Endothelial cell (in vitro differentiated cells): ENCODE data around the gene FHIP2A. TPM values are rescaled to one million over a fixed set of nuclear protein-coding genes. Genes with fewer than 3 reads are reported as not detected.
"Not testable (repeated sequence)": the region's sequence is repeated elsewhere in the genome, so short reads cannot be mapped to it uniquely, and the experiment has no call there.

Source experiments
- DNase-seq: peaks from one replicate; pipeline ENCODE4 v3.0.0; 2021; ENCODE audit warnings: low spot score
- H3K27ac Mint-ChIP-seq: one replicate; pipeline ENCODE4 v1.8.0; 2021; ENCODE audit warnings: mixed read lengths, inconsistent platforms; ENCODE audit not compliant: unreplicated experiment
- H3K27me3 Mint-ChIP-seq: one replicate; pipeline ENCODE4 v1.8.0; 2021; ENCODE audit warnings: mild to moderate bottlenecking, moderate library complexity, mixed read lengths, inconsistent platforms; ENCODE audit not compliant: unreplicated experiment
- H3K36me3 Mint-ChIP-seq: one replicate; pipeline ENCODE4 v1.8.0; 2021; ENCODE audit warnings: mild to moderate bottlenecking, low read depth, mixed read lengths, inconsistent platforms; ENCODE audit not compliant: unreplicated experiment
- H3K4me1 Mint-ChIP-seq: one replicate; pipeline ENCODE4 v1.8.0; 2021; ENCODE audit warnings: mild to moderate bottlenecking, mixed read lengths, inconsistent platforms; ENCODE audit not compliant: unreplicated experiment
- H3K4me3 Mint-ChIP-seq: one replicate; pipeline ENCODE4 v1.8.0; 2021; ENCODE audit warnings: mild to moderate bottlenecking, mixed read lengths, inconsistent platforms; ENCODE audit not compliant: unreplicated experiment
- H3K9me3 Mint-ChIP-seq: one replicate; pipeline ENCODE4 v1.8.0; 2021; ENCODE audit warnings: mixed read lengths, inconsistent platforms; ENCODE audit not compliant: unreplicated experiment
- total RNA-seq: library from RNA; stranded (reverse); fragmentation: NEBNext Ultra II Directional; extraction: Animal tissue kit (Norgen Biotek cat#: 25700); gene quantifications from one replicate; pipeline ENCODE4 v1.2.1, GENCODE V29; 2021; ENCODE audit not compliant: unreplicated experiment
- TF ChIP-seq, protein P1 (sequence below): fragments of 200-600 bp; sonication (generic); IDR thresholded peaks from one replicate; pipeline ENCODE4 v1.5.0; 2021; ENCODE audit warnings: antibody characterized with exemption; ENCODE audit not compliant: unreplicated experiment

FHIP2A gene
- total RNA-seq, 1 donor from 2014 or later, result 50.1 TPM

DNA sequence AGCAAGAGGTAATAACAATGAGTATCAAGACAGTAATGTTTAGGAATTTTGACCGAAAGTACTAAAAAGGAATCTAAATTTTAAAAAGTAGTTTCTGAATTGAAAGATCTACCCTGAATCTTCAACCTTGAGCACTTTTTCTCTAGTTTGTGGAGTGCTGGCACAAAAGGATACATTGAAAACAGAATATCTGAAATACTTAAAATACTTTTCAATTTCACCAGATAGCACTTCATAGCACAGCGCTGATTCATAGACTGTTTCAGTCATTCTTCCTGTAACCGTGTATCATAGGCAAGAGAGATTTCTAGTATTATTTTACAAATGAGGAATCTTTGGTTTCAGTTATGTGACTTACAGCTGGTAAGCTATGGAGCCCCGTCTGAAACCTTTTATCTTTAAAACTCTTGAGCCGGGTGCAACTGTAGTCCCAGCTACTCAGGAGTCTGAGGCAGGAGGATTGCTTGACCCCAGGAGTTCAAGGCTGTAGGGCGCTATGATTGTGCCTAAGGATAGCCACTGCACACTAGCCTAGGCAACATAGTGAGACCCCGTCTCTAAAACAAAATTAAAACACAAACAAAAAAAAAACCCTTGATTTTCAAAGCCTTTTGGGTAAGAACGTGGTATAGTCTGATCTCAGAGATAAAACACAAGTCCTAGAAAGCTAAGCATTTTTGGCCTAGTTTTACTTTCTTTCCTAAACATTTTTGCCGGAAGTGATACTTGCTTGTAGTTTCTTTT lies 35.1 kb downstream of the FHIP2A start:
- Mint-ChIP-seq H3K36me3 (peaks cover 15% of the 10 kb centered on the region), H3K4me3 (no peak overlapping the region), H3K4me1 (no peaks in the 10 kb centered on the region), H3K27me3 (no peaks in the 10 kb centered on the region), H3K9me3 (no peaks in the 10 kb centered on the region), H3K27ac (no peak overlapping the region)
- TF ChIP-seq, protein P1, sequence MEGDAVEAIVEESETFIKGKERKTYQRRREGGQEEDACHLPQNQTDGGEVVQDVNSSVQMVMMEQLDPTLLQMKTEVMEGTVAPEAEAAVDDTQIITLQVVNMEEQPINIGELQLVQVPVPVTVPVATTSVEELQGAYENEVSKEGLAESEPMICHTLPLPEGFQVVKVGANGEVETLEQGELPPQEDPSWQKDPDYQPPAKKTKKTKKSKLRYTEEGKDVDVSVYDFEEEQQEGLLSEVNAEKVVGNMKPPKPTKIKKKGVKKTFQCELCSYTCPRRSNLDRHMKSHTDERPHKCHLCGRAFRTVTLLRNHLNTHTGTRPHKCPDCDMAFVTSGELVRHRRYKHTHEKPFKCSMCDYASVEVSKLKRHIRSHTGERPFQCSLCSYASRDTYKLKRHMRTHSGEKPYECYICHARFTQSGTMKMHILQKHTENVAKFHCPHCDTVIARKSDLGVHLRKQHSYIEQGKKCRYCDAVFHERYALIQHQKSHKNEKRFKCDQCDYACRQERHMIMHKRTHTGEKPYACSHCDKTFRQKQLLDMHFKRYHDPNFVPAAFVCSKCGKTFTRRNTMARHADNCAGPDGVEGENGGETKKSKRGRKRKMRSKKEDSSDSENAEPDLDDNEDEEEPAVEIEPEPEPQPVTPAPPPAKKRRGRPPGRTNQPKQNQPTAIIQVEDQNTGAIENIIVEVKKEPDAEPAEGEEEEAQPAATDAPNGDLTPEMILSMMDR, result no peak
- no peak for DNase-seq

DNA sequence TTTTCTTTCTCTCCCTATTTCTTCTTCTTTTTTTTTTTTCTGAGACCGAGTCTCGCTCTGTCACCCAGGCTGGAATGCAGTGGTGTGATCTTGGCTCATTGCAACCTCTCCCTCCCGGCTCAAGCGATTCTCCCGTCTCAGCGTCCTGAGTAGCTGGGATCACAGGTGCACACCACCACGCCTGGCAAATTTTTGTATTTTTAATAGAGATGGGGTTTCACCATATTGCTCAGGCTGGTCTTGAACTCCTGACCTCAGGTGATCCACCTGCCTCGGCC lies 35.6 kb downstream of the FHIP2A start:
- H3K27ac Mint-ChIP-seq, H3K4me3 Mint-ChIP-seq, H3K9me3 Mint-ChIP-seq: not testable (repeated sequence)

DNA sequence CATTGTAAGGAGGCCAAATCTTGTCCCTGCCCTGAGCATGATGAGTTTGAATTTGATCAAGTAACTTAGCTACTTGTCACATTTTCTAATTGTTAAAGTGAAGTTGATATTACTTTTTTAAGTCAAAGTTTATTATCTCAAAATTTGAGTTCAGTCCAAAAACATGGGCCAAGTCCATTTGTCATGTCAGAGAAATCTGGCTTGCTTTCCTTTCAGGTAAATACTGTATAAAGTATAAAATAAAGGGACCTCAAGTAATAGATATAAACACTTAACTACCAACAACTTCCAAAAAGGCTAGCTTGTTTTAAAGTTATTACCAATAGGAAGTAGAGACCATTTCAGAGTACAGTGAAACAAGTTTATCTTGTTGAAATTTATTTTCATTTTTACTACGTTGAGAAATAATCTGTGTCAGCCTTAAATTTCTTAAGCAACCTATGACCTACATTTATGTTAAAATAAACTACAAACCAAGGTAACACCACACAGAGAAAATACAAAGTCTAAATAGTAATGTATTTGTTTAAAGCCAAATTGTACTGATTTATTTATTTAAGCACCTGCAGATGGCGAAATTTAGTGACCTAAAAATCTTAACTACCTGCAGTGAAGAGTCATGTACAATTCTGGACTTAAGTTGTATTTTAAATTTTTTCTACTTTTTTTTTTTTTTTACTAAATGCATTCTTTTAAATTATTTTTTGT lies 36.5 kb downstream of the FHIP2A start:
- DNase-seq, result no peak
- Mint-ChIP-seq H3K9me3 (no peaks in the 10 kb centered on the region), H3K27ac (no peak overlapping the region), H3K27me3 (no peaks in the 10 kb centered on the region), H3K4me3 (no peak overlapping the region), H3K36me3 (peaks cover 15% of the 10 kb centered on the region), H3K4me1 (no peaks in the 10 kb centered on the region)
- TF ChIP-seq, protein P1, result no peak

More for the DNA sequence above, 35.6 kb downstream of the FHIP2A start:
- not testable (repeated sequence) for DNase-seq, H3K27me3 Mint-ChIP-seq, H3K4me1 Mint-ChIP-seq
- H3K36me3 Mint-ChIP-seq, result peaks cover 15% of the 10 kb centered on the region

DNA sequence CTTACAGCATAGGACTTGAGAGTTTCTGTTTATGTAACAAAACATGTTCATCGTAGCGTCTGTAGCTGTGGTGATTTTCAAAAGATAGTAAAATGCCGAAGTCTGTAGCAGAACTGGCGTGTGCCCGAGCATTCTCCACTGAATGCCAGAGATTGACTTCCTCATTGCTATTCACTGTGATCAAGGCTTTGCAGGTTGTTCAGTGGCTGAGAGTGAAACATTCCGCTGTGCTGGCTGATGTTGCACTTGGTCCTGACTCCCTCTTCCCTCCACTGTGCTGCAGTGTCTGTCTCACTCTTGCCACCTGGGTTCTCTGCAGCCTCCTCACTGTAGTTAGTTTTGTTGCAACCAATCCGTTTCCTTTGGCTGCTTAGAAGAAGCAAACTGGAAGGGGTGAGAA lies 37.6 kb downstream of the FHIP2A start:
- TF ChIP-seq, protein P1, result no peak
- H3K27me3 Mint-ChIP-seq, result no peaks in the 10 kb centered on the region
- no peaks in the 10 kb centered on the region for H3K4me1 Mint-ChIP-seq
- H3K27ac Mint-ChIP-seq, result no peak overlapping the region
- H3K36me3 Mint-ChIP-seq, result peaks cover 15% of the 10 kb centered on the region
- no peak overlapping the region for H3K4me3 Mint-ChIP-seq
- no peak for DNase-seq
- H3K9me3 Mint-ChIP-seq, result no peaks in the 10 kb centered on the region

DNA sequence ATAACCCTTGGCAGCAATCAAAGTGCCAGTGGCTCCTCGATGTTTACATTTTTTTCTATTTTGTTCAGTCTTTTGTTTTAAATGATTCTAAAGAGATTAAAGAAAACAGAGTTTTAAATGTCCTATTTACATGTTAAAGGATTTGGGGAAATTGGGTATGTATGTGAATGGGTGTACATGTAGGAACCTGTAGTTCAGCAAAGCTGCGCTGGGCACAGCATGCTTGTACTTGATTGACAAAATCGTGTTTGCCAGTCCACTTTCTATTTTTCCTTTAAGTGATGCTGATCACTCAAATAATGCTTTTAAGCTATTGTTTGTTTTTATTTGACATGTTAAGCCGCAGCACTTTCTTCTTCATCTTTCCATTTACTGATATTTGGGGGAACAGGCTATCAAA lies 40.9 kb downstream of the FHIP2A start:
- Mint-ChIP-seq H3K4me3 (no peak overlapping the region), H3K4me1 (no peaks in the 10 kb centered on the region)

More for the DNA sequence above, 40.9 kb downstream of the FHIP2A start:
- Mint-ChIP-seq H3K27ac (no peak overlapping the region), H3K27me3 (no peaks in the 10 kb centered on the region), H3K9me3 (no peaks in the 10 kb centered on the region), H3K36me3 (peaks cover 21% of the 10 kb centered on the region)
- DNase-seq, result no peak
- TF ChIP-seq, protein P1, result no peak
